ENCODE data around the gene ZNF432. TPM values are rescaled to one million over a fixed set of nuclear protein-coding genes. Genes with fewer than 3 reads are reported as not detected.

Gene ZNF432
- total and polyA plus RNA-seq, 2 experiments from 2014 or later: 3.3 to 13.2 TPM

- TF ChIP-seq REST (IDR thresholded peaks at IDR 0.05; ENCODE audit: unreplicated experiment): no peak
- TF ChIP-seq ETS1 (IDR thresholded peaks at IDR 0.05): no peak
- TF ChIP-seq STAT1 (IDR thresholded peaks at IDR 0.05; ENCODE audit: unreplicated experiment): no peak
- no peak for TF ChIP-seq JUNB (IDR thresholded peaks at IDR 0.05; ENCODE audit: unreplicated experiment)
- TF ChIP-seq EZH2 (IDR thresholded peaks at IDR 0.05; ENCODE audit: low read depth, unreplicated experiment): no peak
- no peak for TF ChIP-seq EZH2phosphoT487 (IDR thresholded peaks at IDR 0.05; ENCODE audit: unreplicated experiment)
- no peak for TF ChIP-seq ZNF331 (CRISPR knock-in tag; IDR thresholded peaks at IDR 0.05; ENCODE audit: low read depth)
Measured at GRCh38 chr19:51994048-51994644, 54.5 kb downstream of the ZNF432 start (continued).

- Histone ChIP-seq H3K79me2 (replicated peaks; ENCODE audit: insufficient read depth) (no peaks in the 10 kb centered on the region), H4K20me1 (replicated peaks; ENCODE audit: insufficient read depth) (no peaks in the 10 kb centered on the region), H3K9me2 (ENCODE audit: insufficient read depth) (no peaks in the 10 kb centered on the region), H3K36me3 (ENCODE audit: insufficient read depth) (peaks cover 61% of the 10 kb centered on the region), H3F3A (replicated peaks; ENCODE audit: low read depth) (no peaks in the 10 kb centered on the region), H3K27me3 (ENCODE audit: insufficient read depth) (no peaks in the 10 kb centered on the region), H3K27ac (ENCODE audit: low read depth) (no peak overlapping the region), H2AFZ (no peak overlapping the region), H3K4me1 (ENCODE audit: insufficient read depth) (no peaks in the 10 kb centered on the region), H3K4me3 (no peak overlapping the region; the same call in 1 of the 2 replicates), H3K4me2 (no peak overlapping the region)
- H3K9me3 Mint-ChIP-seq: peaks cover 95% of the 10 kb centered on the region
- H3K27me3 Mint-ChIP-seq (ENCODE audit: insufficient read depth, low read depth, poor library complexity): peaks cover 1% of the 10 kb centered on the region
- no peak for DNase-seq (ENCODE audit: low spot score)
- H3K4me3 Mint-ChIP-seq: no peak overlapping the region
- H3K36me3 Mint-ChIP-seq (ENCODE audit: low read depth): peaks cover 91% of the 10 kb centered on the region
- no peak for ATAC-seq
- no peak overlapping the region for H3K27ac Mint-ChIP-seq
- no peaks in the 10 kb centered on the region for H3K4me1 Mint-ChIP-seq
- TF ChIP-seq ZNF462 (CRISPR knock-in tag; IDR thresholded peaks at IDR 0.05) (no peak), STAT1 (IDR thresholded peaks at IDR 0.05; ENCODE audit: unreplicated experiment) (no peak), JUNB (IDR thresholded peaks at IDR 0.05; ENCODE audit: unreplicated experiment) (no peak), POLR2AphosphoS5 (IDR thresholded peaks at IDR 0.05; ENCODE audit: low read depth) (no peak), ZNF331 (CRISPR knock-in tag; IDR thresholded peaks at IDR 0.05; ENCODE audit: low read depth) (no peak), EZH2phosphoT487 (IDR thresholded peaks at IDR 0.05; ENCODE audit: unreplicated experiment) (no peak), ETS1 (IDR thresholded peaks at IDR 0.05) (no peak), CTCF (conservative IDR thresholded peaks at IDR 0.05; ENCODE audit: low read depth in 2 of 2) (no peak)
Measured at GRCh38 chr19:51993422-51993821, 55.2 kb downstream of the ZNF432 start.

All from GM23338 (cell line).